GM12891 (cell line): ENCODE data around the gene DBX1.

Experiments
- DNase-seq: peaks from one replicate; pipeline ENCODE4 v3.0.0; 2011; ENCODE audit warnings: low spot score; ENCODE audit not compliant: insufficient read length
- FAIRE-seq: peaks from 2 replicates; lab custom pipeline; 2011; peaks lifted over from hg19 to GRCh38; lab: Jason Lieb, UNC
- PAX5 ChIP-seq: IDR thresholded peaks from 2 replicates; pipeline ENCODE4 v1.6.1; 2011; ENCODE audit warnings: low read length, moderate library complexity, mild to moderate bottlenecking; ENCODE audit not compliant: insufficient read depth, severe bottlenecking
- POLR2A ChIP-seq: IDR thresholded peaks from 2 replicates; pipeline ENCODE4 v1.6.1; 2011; ENCODE audit warnings: low read depth, low read length, control low read depth
- POLR2AphosphoS5 ChIP-seq: IDR thresholded peaks from 2 replicates; pipeline ENCODE4 v1.6.1; 2011; ENCODE audit warnings: low read depth, low read length, control low read depth
- POU2F2 ChIP-seq: IDR thresholded peaks from 2 replicates; pipeline ENCODE4 v1.6.1; 2011; ENCODE audit warnings: low read depth, mild to moderate bottlenecking, control low read depth, low read length, moderate library complexity
- SPI1 ChIP-seq: IDR thresholded peaks from 2 replicates; pipeline ENCODE4 v1.6.1; 2011; ENCODE audit warnings: low read depth, low read length, control low read depth
- TAF1 ChIP-seq: IDR thresholded peaks from 2 replicates; pipeline ENCODE4 v1.6.1; 2011; ENCODE audit warnings: low read depth, low read length, control low read depth

The DBX1 gene

DNA sequence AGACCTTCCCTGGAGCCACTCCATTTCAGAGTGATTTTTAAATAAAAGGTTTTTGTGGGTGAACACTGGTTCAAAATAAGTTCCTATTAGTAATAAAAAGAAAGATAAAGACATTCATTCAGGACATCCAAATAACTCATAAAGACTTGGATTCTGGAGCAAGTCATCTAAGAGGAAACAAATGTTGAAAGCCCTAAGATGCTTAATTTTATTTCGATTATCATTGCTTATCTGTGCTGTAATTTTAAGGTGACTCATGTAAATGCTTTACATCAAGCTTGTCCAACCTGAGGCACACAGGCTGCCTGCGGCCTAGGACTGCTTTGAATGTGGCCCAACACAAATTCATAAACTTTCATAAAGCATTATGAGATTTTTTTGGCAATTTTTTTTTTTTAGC is 34.2 kb upstream of the DBX1 start:
- FAIRE-seq = no peak
- no peak for DNase-seq
- TF ChIP-seq PAX5 = no peak
- no peak for TF ChIP-seq POLR2AphosphoS5
- no peak for TF ChIP-seq POLR2A
- no peak for TF ChIP-seq POU2F2
- no peak for TF ChIP-seq TAF1
- no peak for TF ChIP-seq SPI1

DNA sequence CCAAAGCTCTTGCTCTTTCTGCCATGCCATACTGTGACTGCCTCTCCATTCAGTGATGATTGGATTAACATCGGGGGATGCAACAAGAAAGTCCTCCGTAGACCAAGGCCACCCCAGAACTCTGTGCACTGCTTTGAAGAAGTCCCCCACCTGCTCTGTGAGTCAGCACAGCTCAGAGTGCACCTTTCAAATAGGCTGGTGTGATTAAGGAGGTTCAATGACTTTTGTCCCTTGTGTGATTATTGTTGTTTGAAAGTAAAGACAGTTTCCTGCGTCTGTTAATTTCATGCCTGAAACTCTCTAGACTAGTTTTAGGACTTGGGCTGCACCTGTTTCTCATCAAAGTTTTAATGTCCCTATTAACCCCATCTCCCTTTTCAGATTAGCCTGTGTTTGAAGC is 33.0 kb upstream of the DBX1 start:
- TF ChIP-seq TAF1 (no peak), POLR2AphosphoS5 (no peak), SPI1 (no peak), PAX5 (no peak)
- DNase-seq = no peak
- no peak for FAIRE-seq

DNA sequence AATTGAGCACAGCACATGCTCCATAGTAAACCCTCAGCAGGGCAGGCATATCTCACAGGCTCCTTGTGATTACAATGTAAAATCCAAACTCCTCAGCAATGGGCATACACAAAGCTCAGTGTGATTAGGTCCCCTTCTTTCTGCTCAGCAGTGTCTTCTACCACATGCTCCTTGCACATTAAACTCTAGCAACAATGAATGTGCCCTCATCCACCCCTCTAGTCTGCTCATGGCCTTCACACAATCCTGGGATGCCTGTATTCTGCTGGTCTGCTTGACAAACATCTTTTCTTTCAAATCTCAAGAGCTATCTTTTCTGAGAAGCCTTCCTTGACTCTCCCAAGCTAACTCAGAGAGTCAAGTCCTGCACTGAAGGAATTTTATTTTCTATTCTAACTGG is 32.4 kb upstream of the DBX1 start:
- no peak for TF ChIP-seq TAF1
- TF ChIP-seq SPI1 = no peak
- no peak for TF ChIP-seq POLR2A
- TF ChIP-seq POLR2AphosphoS5 = no peak
- TF ChIP-seq POU2F2 = no peak
- TF ChIP-seq PAX5 = no peak
- FAIRE-seq (no peak), DNase-seq (no peak)

DNA sequence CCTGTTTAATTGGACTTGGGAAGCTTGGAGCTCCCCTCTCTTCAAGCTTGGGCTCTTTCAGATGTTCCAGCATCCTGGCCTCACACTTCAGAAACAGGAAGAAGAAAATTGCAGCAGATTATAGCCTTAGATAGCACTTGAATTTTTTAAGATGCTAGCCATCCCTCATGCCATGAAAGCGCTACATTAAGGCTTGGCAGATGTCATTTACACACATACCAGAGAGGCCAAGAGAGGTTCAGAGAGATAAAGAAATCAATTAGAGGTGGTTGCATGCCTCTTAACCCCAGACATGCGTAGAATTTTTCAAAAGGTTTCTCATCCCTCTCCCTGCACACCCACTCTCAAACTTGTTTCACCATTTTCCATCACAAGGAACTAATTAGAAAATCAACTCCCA is 31.9 kb upstream of the DBX1 start:
- no peak for FAIRE-seq
- no peak for TF ChIP-seq PAX5
- no peak for TF ChIP-seq POLR2AphosphoS5
- TF ChIP-seq POLR2A = no peak
- TF ChIP-seq POU2F2 = no peak
- TF ChIP-seq SPI1 = no peak
- TF ChIP-seq TAF1 = no peak
- no peak for DNase-seq

DNA sequence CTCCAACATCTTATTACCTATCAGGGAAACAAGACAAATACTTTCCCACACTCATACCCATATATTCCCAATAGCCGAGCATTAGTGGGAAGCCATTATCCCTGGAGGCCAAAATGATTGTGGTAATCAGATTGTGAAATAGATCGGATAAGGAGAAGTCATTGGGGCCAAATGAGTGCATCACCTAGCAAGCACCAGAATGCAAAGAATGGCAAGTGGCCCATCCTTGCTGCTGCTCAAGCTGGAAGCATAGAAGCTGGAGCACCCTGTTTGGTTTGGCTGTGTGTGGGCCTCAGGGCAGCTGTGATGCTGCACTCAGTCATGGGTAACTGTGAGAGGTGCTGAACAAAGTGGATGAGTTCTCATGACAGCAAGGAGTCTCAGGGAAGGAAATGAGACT is 18.7 kb upstream of the DBX1 start:
- no peak for FAIRE-seq
- DNase-seq = no peak
- no peak for TF ChIP-seq SPI1
- TF ChIP-seq POLR2AphosphoS5 = no peak

DNA sequence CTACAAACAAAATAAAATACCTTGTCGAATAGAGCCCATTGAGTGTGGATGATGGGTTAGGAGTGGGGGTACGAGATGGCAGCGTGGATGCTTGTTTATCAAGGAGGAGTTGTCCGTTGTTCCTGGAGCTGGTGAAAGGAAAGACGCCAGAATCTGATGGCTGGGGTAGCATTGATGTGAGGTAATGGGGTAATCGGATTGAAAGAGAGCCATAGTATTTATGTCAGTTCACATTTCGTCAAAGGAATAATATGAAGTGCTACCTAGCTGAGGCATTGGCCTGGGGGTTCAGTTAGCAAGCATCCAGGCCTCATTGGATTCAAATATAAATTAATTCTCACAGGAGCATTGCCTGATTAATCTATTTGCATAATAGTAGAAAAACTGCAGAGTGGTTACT is 16.9 kb upstream of the DBX1 start:
- FAIRE-seq (no peak), DNase-seq (no peak)
- no peak for TF ChIP-seq PAX5
- TF ChIP-seq TAF1 = no peak
- TF ChIP-seq POLR2AphosphoS5 = no peak
- no peak for TF ChIP-seq POU2F2
- TF ChIP-seq POLR2A = no peak
- no peak for TF ChIP-seq SPI1

DNA sequence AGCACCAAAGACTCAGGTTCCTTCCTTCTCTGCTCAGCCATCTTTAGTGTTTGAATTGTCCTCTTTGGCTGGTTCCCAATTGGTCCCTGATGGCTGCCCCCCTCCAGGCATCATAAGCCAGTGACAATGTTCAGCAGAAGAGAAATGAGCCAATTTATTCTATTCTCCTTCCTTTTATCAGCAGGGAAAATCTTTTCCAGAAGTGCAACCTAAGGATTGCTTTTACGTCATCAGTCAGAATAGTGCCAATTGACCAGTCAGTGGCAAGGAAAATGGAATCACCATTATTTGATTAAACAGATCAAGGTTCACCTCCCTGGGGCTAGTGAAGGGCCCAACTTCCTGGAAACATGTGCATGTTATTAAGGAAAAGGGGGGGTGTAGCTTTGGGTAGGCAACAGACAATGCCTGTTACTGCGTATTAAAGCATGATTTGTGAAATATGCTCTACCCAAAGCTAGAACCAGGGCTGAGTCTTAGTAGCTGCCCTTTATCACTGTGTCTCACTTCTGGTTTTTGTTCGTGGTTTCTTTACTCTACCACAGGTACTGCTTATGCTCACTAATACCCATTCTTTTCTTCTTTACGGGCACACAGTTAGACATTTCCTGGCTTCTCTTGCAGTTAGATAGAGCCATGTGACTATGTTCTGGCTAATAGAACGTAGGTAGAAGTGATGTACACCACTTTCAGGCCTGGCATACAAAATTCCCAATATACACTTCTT is 12.6 kb upstream of the DBX1 start:
- DNase-seq (no peak), FAIRE-seq (no peak)
- TF ChIP-seq SPI1 = no peak
- TF ChIP-seq POLR2A = no peak
- no peak for TF ChIP-seq POLR2AphosphoS5
- TF ChIP-seq PAX5 = no peak
- no peak for TF ChIP-seq POU2F2
- TF ChIP-seq TAF1 = no peak

DNA sequence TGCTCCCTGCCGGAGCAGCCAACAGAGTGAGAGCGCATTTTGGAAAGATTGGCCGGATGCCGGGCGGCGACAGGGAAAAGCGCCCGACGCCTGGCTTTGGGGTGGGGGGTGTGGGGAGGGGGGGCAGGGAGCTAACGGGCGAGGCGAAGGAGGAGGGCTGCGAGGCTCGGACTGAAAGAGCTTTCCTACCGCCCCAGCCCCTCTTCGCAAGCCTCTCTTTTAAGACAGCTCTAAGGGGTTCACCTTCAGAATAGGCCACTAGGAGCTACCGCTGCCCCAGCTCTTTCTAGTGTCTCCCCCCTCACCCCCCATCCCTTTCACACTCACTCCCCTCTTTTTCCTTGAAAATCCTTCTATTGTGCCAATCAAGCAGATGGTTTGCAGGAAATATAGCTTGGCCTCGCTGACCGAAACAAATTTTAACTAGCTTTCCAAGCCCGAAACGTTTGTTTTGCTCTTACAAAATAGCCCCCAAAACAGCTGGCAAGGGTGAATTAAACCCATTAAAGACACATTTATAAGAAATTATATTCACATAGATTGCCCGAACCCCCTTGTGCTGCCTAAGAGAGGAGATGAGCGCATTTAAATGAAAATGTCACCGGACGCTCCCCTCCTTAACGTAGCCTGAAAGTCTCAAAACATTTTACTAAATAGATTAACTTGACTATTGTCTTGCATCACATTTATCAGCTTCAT is 3.7 kb upstream of the DBX1 start:
- DNase-seq (no peak), FAIRE-seq (no peak)
- TF ChIP-seq SPI1 (no peak), POLR2AphosphoS5 (no peak), POLR2A (no peak), PAX5 (no peak), TAF1 (no peak), POU2F2 (no peak)

DNA sequence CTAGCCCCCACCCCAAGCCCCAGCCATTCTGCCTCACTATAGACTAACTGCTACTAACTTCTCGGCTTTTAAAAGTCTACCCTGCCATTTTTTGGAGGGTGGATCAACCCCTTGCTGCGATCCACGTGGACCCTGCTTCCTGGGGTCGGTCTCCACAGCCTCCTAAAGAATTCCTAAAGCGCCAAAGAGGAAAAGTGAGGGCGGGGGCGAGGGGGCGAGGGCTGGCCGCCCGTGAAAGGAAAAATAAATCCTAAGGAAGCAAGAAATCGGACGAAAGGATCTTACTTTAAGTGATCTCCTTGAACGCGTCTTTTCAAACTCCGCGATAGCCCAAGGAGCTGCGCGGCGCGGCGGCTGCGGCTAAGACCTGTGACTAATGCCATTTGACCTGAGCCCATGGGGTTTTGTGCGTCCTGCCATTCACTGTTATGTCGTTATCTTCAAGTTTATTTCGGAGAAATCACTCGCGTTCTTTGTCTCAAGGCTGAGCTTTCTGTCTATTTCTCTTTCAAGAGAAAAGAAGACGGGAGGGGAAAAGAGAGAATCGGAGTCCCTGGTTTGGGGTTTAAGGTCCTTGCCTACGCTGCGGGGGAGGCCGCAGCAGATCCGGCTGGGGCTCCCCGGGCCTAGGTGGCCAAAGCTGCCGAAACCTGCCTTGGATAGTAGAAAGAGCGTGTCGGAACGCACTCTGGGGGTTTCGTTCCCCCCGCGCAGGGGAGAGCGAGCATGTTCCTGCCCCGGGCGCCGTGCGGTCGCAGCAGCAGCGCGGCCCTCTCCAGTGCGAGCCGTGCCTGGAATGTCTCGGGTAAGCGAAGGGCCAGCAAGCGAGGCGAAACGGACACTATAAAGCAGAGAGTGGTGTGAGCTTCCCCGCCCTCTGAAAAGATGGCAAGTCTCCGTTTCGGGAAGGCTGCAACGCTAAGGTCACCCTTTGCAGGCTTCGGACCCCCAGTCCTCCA is 2.8 kb upstream of the DBX1 start:
- DNase-seq (no peak), FAIRE-seq (no peak)
- TF ChIP-seq POU2F2 (no peak), POLR2AphosphoS5 (no peak), PAX5 (no peak), POLR2A (no peak), SPI1 (no peak), TAF1 (no peak)
